OCI-LY1 (cell line): ENCODE data around the gene JMJD4.

ENCODE experiments used
- H2AFZ ChIP-seq: fragments of 200-600 bp; sonication (generic), shearing (Covaris generic); 2 replicates; pipeline ENCODE4 v1.6.0; 2014; ENCODE audit warnings: antibody characterized with exemption, mild to moderate bottlenecking, low read length
- H3F3A ChIP-seq: fragments of 200-600 bp; sonication (generic), shearing (Covaris generic); 2 replicates; pipeline ENCODE4 v1.6.0; 2014; ENCODE audit warnings: mild to moderate bottlenecking, antibody characterized with exemption, low read length, moderate library complexity; ENCODE audit not compliant: insufficient read depth
- H3K27ac ChIP-seq: fragments of 200-600 bp; sonication (generic); 2 replicates; pipeline ENCODE4 v1.5.1; 2014; ENCODE audit warnings: low read length, mixed run types, mild to moderate bottlenecking, low read depth; ENCODE audit not compliant: poor library complexity, severe bottlenecking
- H3K27me3 ChIP-seq: fragments of 200-600 bp; sonication (generic); 2 replicates; pipeline ENCODE4 v1.6.0; 2014; ENCODE audit warnings: antibody characterized with exemption, mild to moderate bottlenecking, low read length, moderate library complexity; ENCODE audit not compliant: insufficient read depth
- H3K36me3 ChIP-seq: fragments of 200-600 bp; sonication (generic); 2 replicates; pipeline ENCODE4 v1.6.1; 2014; ENCODE audit warnings: mild to moderate bottlenecking, antibody characterized with exemption, low read length, moderate library complexity, mixed read lengths; ENCODE audit not compliant: insufficient read depth
- H3K4me1 ChIP-seq: fragments of 200-600 bp; sonication (generic); 2 replicates; pipeline ENCODE4 v1.5.1; 2014; ENCODE audit warnings: mild to moderate bottlenecking, low read length, moderate library complexity; ENCODE audit not compliant: insufficient read depth, severe bottlenecking
- H3K4me2 ChIP-seq: fragments of 200-600 bp; sonication (generic), shearing (Covaris generic); 2 replicates; pipeline ENCODE4 v1.6.1; 2014; ENCODE audit warnings: low read length
- H3K4me3 ChIP-seq: fragments of 200-600 bp; sonication (generic); 2 replicates; pipeline ENCODE4 v1.5.1; 2014; ENCODE audit warnings: low read length, low read depth, mild to moderate bottlenecking, mixed read lengths; ENCODE audit not compliant: poor library complexity, severe bottlenecking
- H3K79me2 ChIP-seq: fragments of 200-600 bp; shearing (Covaris generic); 2 replicates; pipeline ENCODE4 v1.6.1; 2016; ENCODE audit warnings: mixed run types, low read length, mixed read lengths; ENCODE audit not compliant: insufficient read depth
- H3K9ac ChIP-seq: fragments of 200-600 bp; sonication (generic), shearing (Covaris generic); 2 replicates; pipeline ENCODE4 v1.6.1; 2014; ENCODE audit warnings: mild to moderate bottlenecking, low read length, mixed read lengths
- H3K9me2 ChIP-seq: fragments of 200-600 bp; sonication (generic), shearing (Covaris generic); 2 replicates; pipeline ENCODE4 v1.6.1; 2014; ENCODE audit warnings: low read depth, mild to moderate bottlenecking, low read length, mixed read lengths
- H3K9me3 ChIP-seq: fragments of 200-600 bp; shearing (Covaris generic); 2 replicates; pipeline ENCODE4 v1.6.1; 2014; ENCODE audit warnings: low read length, mixed read lengths
- H4K20me1 ChIP-seq: fragments of 200-600 bp; sonication (generic), shearing (Covaris generic); 2 replicates; pipeline ENCODE4 v1.6.0; 2016; ENCODE audit warnings: mild to moderate bottlenecking, low read length; ENCODE audit not compliant: insufficient read depth
- EZH2 ChIP-seq: fragments of 200-600 bp; sonication (generic), shearing (Covaris generic); IDR thresholded peaks from 2 replicates; pipeline ENCODE4 v1.8.0; 2017; ENCODE audit warnings: borderline replicate concordance, mixed run types, mild to moderate bottlenecking, antibody characterized with exemption, low read length, moderate library complexity, mixed read lengths
- TF ChIP-seq, protein P1 (sequence below): fragments of 200-600 bp; sonication (generic), shearing (Covaris generic); IDR thresholded peaks from 2 replicates; pipeline ENCODE4 v1.5.1; 2017; ENCODE audit warnings: mild to moderate bottlenecking, antibody characterized with exemption, low read length, moderate library complexity, mixed read lengths

The JMJD4 gene

DNA sequence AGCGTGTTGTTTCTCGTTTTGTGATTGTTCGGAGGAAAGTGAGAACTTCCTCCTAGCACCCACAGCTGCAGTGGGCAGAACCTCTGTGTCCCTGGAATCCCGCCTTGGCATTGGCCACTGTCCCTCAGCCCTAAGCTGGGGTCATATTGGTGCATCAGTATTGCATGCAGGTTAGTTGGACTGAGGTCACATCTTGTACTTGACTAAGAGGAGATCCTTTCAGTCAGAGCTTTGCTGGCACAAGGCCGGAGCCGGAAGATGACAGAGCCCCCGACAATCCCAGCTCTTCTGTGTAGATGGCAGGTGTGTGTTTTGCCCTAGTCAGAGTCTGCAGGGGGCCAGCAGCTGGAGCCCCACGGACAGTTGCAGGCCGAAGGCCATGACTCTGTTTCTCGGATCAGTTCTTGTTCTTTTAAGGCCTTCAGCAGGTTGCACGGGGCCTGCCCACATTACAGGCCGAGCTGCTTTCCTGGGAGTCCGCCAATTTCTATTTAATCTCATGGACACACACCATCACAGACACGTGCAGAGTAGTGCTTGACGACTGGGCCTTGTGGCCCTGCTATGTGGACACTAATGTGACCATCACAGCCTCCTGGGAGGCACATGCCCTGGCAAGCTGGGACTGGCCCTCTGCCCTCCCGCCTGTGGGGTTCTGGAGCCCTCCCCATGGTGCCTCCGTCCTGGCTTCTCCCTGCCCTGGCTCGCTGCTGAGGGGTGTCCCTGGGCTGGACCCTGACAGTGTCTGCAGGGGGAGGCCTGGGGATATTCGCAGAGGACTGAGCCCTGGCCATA is 15.0 kb upstream of the JMJD4 start:
- TF ChIP-seq EZH2, result no peak
- TF ChIP-seq, protein P1, sequence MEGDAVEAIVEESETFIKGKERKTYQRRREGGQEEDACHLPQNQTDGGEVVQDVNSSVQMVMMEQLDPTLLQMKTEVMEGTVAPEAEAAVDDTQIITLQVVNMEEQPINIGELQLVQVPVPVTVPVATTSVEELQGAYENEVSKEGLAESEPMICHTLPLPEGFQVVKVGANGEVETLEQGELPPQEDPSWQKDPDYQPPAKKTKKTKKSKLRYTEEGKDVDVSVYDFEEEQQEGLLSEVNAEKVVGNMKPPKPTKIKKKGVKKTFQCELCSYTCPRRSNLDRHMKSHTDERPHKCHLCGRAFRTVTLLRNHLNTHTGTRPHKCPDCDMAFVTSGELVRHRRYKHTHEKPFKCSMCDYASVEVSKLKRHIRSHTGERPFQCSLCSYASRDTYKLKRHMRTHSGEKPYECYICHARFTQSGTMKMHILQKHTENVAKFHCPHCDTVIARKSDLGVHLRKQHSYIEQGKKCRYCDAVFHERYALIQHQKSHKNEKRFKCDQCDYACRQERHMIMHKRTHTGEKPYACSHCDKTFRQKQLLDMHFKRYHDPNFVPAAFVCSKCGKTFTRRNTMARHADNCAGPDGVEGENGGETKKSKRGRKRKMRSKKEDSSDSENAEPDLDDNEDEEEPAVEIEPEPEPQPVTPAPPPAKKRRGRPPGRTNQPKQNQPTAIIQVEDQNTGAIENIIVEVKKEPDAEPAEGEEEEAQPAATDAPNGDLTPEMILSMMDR, result no peak
- Histone ChIP-seq H3K4me3 (no peak overlapping the region), H3K9ac (no peak overlapping the region), H3K4me2 (no peak overlapping the region), H3K9me2 (no peaks in the 10 kb centered on the region), H3K36me3 (peaks cover 22% of the 10 kb centered on the region; the same call in 1 of the 2 replicates), H3F3A (no peaks in the 10 kb centered on the region), H3K4me1 (peaks cover 3% of the 10 kb centered on the region), H3K9me3 (no peaks in the 10 kb centered on the region), H3K79me2 (0 out of 2 replicates have a peak, but pooled peaks cover 2% of the 10 kb centered on the region), H3K27ac (no peak overlapping the region), H4K20me1 (no peaks in the 10 kb centered on the region), H2AFZ (no peak overlapping the region), H3K27me3 (no peaks in the 10 kb centered on the region)

DNA sequence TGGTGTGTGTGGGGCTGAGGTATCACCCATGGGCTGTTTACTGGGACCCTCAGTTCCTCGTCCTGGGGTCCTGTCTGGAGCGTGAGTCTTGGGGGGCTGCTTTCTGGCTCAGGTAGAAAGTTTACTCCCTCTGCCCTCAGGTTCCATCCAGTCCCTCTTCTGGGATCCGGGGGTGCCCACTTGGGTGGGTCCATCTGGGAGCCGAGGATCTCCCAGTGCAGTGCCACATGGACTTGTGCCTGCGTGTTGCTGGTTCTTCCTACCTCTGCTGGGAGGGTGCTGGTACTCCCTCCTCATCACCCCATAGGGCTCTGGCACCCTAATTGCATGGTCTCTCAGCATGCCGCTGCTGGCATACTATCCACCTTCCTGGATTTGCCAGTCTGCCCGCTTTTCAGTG is 14.1 kb upstream of the JMJD4 start:
- Histone ChIP-seq H3K9me3 (no peaks in the 10 kb centered on the region), H3K27ac (no peak overlapping the region), H3K4me1 (peaks cover 12% of the 10 kb centered on the region), H3K9me2 (no peaks in the 10 kb centered on the region), H3K36me3 (peaks cover 22% of the 10 kb centered on the region; the same call in 1 of the 2 replicates), H3K4me2 (no peak overlapping the region), H4K20me1 (no peaks in the 10 kb centered on the region), H3K9ac (no peak overlapping the region), H2AFZ (no peak overlapping the region), H3K4me3 (no peak overlapping the region), H3K79me2 (0 out of 2 replicates have a peak, but pooled peaks cover 4% of the 10 kb centered on the region), H3F3A (no peaks in the 10 kb centered on the region), H3K27me3 (no peaks in the 10 kb centered on the region)
- TF ChIP-seq, protein P1, result no peak
- no peak for TF ChIP-seq EZH2

DNA sequence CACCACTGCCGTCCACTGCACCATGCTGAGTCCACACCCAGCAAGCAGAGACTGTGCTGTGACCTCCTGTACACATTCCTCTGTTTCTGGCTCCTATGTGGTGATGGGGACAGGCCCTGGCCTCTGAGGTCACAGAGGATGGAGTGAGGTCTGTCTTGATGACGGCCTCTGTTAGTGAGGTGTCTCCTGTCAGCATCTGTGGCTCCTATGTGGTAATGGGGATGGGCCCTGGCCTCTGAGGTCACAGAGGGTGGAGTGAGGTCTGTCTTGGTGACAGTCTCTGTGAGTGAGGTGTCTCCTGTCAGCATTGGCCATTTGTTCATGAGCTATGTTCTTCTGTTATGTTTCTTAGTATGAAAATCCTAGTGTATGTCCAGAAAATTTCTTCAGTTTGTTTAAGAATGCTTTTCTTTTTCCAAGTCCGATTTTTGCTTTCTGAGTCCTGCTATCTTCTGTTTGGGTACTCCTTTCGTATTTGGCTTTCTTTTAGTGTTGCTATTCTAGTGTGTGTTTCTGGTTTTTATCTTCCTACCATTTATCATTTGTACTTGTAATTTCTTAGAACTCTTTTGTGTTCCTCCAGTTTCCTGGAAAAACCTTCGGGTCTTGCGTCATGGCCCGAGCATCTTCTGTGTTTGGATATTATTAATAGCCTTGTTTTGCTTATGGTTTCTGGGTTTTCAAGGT is 13.5 kb upstream of the JMJD4 start:
- H3K9me3 ChIP-seq, result no peaks in the 10 kb centered on the region

More for the DNA sequence above, 13.5 kb upstream of the JMJD4 start:
- H3K4me2 ChIP-seq, result no peak overlapping the region
- peaks cover 16% of the 10 kb centered on the region for H3K4me1 ChIP-seq
- H4K20me1 ChIP-seq, result no peaks in the 10 kb centered on the region
- H3K9ac ChIP-seq, result no peak overlapping the region
- no peaks in the 10 kb centered on the region for H3K27me3 ChIP-seq
- no peak overlapping the region for H3K27ac ChIP-seq
- TF ChIP-seq EZH2, result no peak
- TF ChIP-seq, protein P1, result no peak
- H3K79me2 ChIP-seq, result 0 out of 2 replicates have a peak, but pooled peaks cover 4% of the 10 kb centered on the region
- no peak overlapping the region for H2AFZ ChIP-seq
- H3K9me2 ChIP-seq, result no peaks in the 10 kb centered on the region
- no peaks in the 10 kb centered on the region for H3F3A ChIP-seq
- no peak overlapping the region for H3K4me3 ChIP-seq
- H3K36me3 ChIP-seq, result peaks cover 22% of the 10 kb centered on the region; the same call in 1 of the 2 replicates
